Measurements from ENCODE around the gene C20orf144. TPM values are rescaled to one million over a fixed set of nuclear protein-coding genes. Genes with fewer than 3 reads are reported as not detected.

C20orf144 gene
- total RNA-seq, 1 donor, result 0.21 TPM

DNA sequence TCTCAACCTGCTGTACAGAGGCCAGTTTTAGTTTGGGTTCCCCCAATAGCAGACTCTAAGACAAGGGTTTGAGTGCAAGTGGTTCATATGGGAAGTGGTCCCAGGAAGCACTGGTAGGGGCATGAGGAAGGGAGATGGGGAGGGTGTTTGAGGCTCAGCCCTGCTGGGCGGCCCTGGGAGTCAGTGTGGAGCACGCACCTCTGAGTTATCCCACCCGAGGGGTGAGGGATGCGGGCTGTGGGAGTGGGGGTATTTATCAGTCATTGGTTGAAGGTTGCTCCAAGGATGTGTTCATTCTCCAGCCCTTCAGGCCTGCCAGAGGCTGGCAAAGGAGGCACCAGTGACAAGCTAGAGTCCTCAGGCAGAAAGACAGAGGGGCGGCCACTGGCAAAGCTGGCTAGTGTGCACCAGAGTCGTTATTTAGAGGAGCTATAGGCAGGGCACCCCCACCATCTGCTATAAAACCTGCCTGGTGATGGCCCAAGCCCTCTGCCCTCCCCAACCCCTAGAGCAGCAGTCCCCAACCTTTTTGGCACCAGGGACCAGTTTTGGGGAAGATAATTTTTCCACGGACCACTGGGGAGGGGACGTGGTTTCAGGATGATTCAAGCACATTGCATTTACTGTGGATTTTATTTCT, 41.5 kb downstream of the C20orf144 start:
- Histone ChIP-seq H3K4me3 (ENCODE audit: low read length) (no peak overlapping the region), H3K4me1 (ENCODE audit: insufficient read depth, low read length) (no peaks in the 10 kb centered on the region), H3K27me3 (ENCODE audit: insufficient read depth, low read length) (no peaks in the 10 kb centered on the region), H3K9me3 (ENCODE audit: low read depth, low read length) (no peaks in the 10 kb centered on the region)

GRCh38 chr20:33704197-33704924, 42.2 kb downstream of the C20orf144 start:
- H3K4me3 ChIP-seq (ENCODE audit: low read length), result no peak overlapping the region
- H3K27me3 ChIP-seq (ENCODE audit: insufficient read depth, low read length), result no peaks in the 10 kb centered on the region
- no peaks in the 10 kb centered on the region for H3K4me1 ChIP-seq (ENCODE audit: insufficient read depth, low read length)
- no peaks in the 10 kb centered on the region for H3K9me3 ChIP-seq (ENCODE audit: low read depth, low read length)

GRCh38 chr20:33707668-33708067, 45.5 kb downstream of the C20orf144 start:
- no peaks in the 10 kb centered on the region for H3K9me3 ChIP-seq (ENCODE audit: low read depth, low read length)
- peaks cover 3% of the 10 kb centered on the region for H3K4me1 ChIP-seq (ENCODE audit: insufficient read depth, low read length)
- no peaks in the 10 kb centered on the region for H3K27me3 ChIP-seq (ENCODE audit: insufficient read depth, low read length)
- H3K4me3 ChIP-seq (ENCODE audit: low read length), result no peak overlapping the region

DNA sequence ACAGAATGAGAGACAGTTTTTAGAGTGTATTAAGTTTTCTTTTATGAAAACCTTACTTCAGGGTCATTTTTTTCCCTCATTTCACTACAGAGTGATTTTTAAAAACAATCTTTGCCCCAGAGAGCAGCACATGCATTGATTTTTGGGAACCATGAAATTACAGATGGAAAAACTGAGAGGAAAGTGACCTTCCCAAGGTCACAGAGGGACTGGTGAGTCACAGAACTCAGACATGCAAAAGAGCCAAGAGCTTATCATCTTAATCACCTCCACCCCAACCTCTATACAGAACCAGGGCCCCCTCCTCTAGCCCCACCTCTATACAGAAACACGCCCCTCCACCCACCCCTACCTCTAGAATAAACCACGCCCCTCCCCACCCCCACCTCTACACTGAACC, 47.3 kb downstream of the C20orf144 start:
- Histone ChIP-seq H3K4me3 (ENCODE audit: low read length) (no peak overlapping the region), H3K27me3 (ENCODE audit: insufficient read depth, low read length) (no peaks in the 10 kb centered on the region), H3K4me1 (ENCODE audit: insufficient read depth, low read length) (peaks cover 3% of the 10 kb centered on the region), H3K9me3 (ENCODE audit: low read depth, low read length) (no peaks in the 10 kb centered on the region)

DNA sequence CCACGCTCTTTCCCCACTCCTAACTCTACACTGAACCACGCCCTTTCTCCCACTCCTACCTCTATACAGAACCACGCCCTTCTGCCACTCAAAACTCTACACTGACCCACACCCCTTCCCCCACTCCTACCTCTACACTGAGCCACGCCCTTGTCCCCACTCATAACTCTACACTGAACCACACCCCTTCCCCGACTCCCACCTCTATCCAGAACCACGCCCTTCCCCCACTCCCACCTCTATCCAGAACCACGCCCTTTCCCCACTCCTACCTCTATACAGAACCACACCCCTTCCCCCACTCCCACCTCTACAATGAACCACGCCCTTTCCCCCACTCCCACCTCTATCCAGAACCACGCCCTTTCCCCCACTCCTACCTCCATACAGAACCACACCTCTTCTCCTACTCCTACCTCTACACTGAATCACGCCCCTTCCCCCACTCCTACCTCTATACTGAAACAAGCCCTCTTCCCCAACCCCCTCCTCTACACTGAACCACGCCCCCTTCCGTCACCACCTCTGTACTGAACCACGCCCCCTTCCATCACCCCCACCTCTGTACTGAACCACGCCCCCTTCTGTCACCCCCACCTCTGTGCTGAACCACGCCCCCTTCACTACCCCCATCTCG, 47.9 kb downstream of the C20orf144 start:
- no peak overlapping the region for H3K4me3 ChIP-seq (ENCODE audit: low read length)
- no peaks in the 10 kb centered on the region for H3K27me3 ChIP-seq (ENCODE audit: insufficient read depth, low read length)
- no peaks in the 10 kb centered on the region for H3K9me3 ChIP-seq (ENCODE audit: low read depth, low read length)
- H3K4me1 ChIP-seq (ENCODE audit: insufficient read depth, low read length), result peaks cover 3% of the 10 kb centered on the region

- Histone ChIP-seq H3K4me1 (ENCODE audit: insufficient read depth, low read length) (peaks cover 3% of the 10 kb centered on the region), H3K9me3 (ENCODE audit: low read depth, low read length) (no peaks in the 10 kb centered on the region), H3K4me3 (ENCODE audit: low read length) (no peak overlapping the region), H3K27me3 (ENCODE audit: insufficient read depth, low read length) (no peaks in the 10 kb centered on the region)
Measured at GRCh38 chr20:33710681-33711445, 48.7 kb downstream of the C20orf144 start.

GRCh38 chr20:33711446-33711738, 49.3 kb downstream of the C20orf144 start:
- H3K27me3 ChIP-seq (ENCODE audit: insufficient read depth, low read length), result no peaks in the 10 kb centered on the region
- H3K4me3 ChIP-seq (ENCODE audit: low read length), result no peak overlapping the region
- H3K4me1 ChIP-seq (ENCODE audit: insufficient read depth, low read length), result peaks cover 3% of the 10 kb centered on the region
- H3K9me3 ChIP-seq (ENCODE audit: low read depth, low read length), result no peaks in the 10 kb centered on the region

Other genes with a start within 250 kb of the C20orf144 start
- gene SNTA1, start 218.6 kb upstream of the C20orf144 start, total RNA-seq, result 2.9 TPM
- 8.9 TPM for gene CBFA2T2, start 172.2 kb upstream of the C20orf144 start, total RNA-seq
- 0.42 TPM for gene ACTL10, start 4.6 kb downstream of the C20orf144 start, total RNA-seq
- 4.6 TPM for gene NECAB3, start 12.1 kb downstream of the C20orf144 start, total RNA-seq
- 2.0 TPM for gene E2F1, start 24.1 kb downstream of the C20orf144 start, total RNA-seq
- gene PXMP4, start 58.0 kb downstream of the C20orf144 start, total RNA-seq, result 2.4 TPM
- 0.73 TPM for gene ZNF341, start 69.7 kb downstream of the C20orf144 start, total RNA-seq
- 67.0 TPM for gene CHMP4B, start 149.0 kb downstream of the C20orf144 start, total RNA-seq